NCI-H526 (cell line): ENCODE data around the gene SEC23IP.
A peak's percentile ranks its signal among the peaks of the same experiment; 100 is the strongest.
"Not testable (repeated sequence)": the region's sequence is repeated elsewhere in the genome, so short reads cannot be mapped to it uniquely, and the experiment has no call there.

Experiments
- DNase-seq, 2 experiments: peaks; one replicate each; lab custom pipeline; 2025; lab: John Stamatoyannopoulos, UW

The SEC23IP gene

GRCh38 chr10:119892188-119893065 lies at the start of gene SEC23IP:
SEC23IP (plus strand) TSS chr10:119892730; CDS start chr10:119892783, 53 bp downstream.
- peak; percentile 82 to 92 for DNase-seq

GRCh38 chr10:119845656-119846055 lies 46.9 kb upstream of the SEC23IP start:
- DNase-seq = no peak

- DNase-seq = no peak
These were observed 43.3 kb upstream of the SEC23IP start for GRCh38 chr10:119849031-119849789.

DNA sequence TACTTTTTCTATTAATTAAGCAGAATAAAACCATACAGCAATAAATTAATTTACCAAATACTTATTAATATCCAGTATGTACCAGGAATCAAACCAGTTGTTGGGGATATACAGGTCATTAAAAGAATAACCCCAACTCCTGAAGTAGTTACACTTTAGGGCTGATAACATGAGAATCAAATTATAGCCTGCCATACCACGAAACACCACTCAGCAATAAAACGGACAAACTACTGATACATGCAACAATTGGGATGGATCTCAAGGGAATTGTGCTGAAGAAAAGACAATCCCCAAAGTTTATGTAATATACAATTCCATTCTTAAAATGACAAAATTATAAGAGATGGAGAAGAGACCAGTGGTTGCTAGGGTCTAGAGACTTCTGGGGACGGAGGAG lies 42.6 kb upstream of the SEC23IP start:
- DNase-seq = no peak

DNA sequence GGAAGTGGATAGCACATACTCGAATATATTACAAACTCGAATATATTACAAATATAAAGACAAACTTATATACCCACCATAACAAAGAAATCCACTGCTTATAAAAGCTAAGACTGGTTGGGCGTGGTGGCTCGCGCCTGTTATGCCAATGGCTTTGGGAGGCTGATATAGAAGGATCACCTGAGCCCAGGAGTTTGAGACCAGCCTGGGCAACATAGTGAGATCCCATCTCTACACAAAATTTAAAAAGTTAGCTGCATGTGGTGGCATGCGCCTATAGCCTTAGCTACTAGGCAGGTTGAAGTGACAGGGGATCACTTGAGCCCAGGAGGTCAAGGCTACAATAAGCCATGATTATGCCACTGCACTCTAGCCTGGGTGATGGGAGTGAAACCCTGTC lies 40.3 kb upstream of the SEC23IP start:
- no peak for DNase-seq

DNA sequence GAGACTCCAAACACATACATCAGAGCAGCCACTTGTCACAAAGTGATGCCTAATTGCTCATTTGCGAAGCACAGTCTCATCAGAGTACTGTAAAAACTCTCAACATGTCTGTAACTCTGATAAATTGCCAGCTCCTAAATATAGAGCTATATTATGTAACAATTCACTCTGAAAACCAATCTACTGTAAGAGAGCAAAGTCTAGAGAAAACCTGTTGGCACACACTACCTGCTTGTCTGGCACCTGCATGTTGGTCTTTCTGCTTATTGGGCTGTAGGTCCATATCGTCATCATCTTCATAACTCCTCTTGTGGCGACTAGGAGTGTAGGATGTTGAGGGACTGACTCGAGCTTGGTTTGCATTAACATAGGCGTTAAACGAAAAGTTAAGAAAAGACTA lies 39.7 kb upstream of the SEC23IP start:
- DNase-seq = no peak

GRCh38 chr10:119853574-119853973 lies 39.0 kb upstream of the SEC23IP start:
- DNase-seq = no peak

GRCh38 chr10:119858063-119858462 lies 34.5 kb upstream of the SEC23IP start:
- DNase-seq = no peak

DNA sequence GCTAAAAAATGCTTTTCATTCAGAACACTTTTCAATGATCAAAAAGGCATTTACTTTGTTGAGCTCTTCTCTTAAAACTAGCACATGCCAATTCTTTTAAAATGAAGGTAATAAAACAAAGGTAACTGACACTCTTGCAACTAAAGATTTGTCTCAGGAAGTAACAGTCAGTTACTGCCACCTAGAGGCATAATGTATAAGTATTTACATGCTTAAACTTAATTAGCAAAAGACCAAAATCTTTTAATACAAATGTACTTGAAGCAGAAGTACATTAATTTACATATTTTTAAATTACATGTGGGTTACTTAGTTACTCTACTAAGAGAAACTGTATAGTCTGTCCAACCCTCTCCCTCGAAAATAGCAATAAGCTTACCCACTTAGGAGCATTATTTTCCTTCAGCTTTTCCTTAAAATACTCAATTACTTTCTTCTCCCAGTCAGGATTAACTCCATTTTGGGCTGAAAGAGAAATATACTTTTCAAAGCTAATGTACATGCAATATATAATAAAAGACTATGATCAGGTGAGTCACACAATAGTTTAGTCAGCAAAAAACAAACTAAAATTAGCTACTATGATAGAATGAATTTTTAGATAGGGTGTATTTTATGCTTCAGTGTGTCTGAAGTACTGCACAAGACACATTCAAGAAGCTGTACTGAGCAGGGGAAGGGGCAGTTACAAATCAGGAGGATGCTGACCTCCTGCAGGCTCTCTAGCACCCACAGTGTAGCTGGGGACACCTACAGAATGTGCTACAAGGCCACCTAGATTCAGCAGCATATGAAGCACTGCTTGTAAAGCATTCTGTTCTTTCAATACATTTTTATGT lies 32.9 kb upstream of the SEC23IP start:
- DNase-seq = peak; percentile 14 to 41

- DNase-seq = peak in 1 of 2 experiments; percentile 26
These were observed 31.5 kb upstream of the SEC23IP start for GRCh38 chr10:119860866-119861607.

- no peak for DNase-seq
These were observed 30.0 kb upstream of the SEC23IP start for GRCh38 chr10:119862524-119862923.

DNA sequence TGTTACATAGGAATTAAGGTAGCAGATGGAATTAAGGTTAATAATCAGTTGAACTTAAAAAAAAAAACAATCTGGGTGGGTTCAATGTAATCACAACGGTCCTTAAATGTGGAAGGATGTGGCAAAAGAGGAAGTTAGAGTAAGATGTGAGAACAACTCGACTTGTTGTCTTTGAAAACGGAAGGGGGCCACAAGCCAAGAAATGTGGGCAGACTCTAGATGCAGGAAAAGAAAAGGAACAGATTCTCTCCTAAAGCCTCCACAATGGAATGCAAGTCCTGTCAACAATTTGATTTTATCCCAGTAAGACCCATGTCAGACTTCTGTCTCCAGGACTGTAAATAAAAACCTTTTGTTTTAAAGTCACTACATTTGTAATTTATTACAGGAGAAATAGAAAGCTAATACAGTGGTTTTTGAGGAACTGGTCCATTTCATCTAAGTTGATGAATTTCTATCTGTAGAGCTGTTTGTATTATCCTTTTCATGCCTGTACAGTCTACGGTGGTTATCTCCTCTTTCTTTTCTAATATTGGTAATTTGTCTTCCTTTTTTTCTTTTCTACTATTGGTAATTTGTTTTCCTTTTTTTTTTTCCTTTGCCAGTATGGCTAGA lies 28.5 kb upstream of the SEC23IP start:
- DNase-seq = no peak

GRCh38 chr10:119865699-119866240 lies 26.8 kb upstream of the SEC23IP start:
- DNase-seq = no peak

GRCh38 chr10:119867317-119867716 lies 25.2 kb upstream of the SEC23IP start:
- DNase-seq = no peak

GRCh38 chr10:119869398-119869797 lies 23.1 kb upstream of the SEC23IP start:
- DNase-seq = not testable (repeated sequence)

DNA sequence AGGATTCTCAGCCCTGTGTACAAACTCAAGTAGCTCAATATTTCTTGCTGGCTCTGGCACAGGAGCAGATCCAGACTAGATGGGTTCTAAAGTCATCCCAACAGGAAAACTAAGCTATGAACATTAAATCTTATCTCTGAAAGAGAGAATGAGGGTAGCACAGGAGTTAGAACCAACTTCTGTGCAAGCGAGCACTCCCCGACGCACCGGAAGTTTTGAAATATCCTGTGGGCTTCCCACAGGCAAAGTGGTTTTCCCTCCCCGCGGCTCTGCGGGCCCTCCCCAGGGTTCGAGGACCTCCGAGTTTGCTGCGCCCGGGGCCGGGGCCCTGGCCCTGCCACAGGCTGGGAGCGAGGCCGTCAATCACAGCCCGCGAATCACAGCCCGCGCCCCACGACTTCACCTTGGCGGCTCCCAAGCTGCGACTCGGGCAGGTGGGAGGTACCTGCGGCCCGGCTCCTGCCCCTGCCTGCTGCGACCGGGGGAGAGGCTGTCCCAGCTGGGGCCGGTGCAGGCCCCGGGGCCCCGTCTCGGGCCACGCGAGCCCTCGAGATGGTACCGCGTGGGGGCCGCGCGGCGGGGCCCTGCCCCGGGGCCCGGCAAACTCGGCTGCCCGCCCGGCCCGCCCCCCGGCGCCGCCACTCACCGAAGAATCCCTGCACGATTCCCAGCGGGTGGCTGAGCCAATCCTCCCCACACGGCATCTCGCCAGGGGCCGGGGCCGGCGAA lies 20.5 kb upstream of the SEC23IP start:
- DNase-seq = peak in 1 of 2 experiments; percentile 48

DNA sequence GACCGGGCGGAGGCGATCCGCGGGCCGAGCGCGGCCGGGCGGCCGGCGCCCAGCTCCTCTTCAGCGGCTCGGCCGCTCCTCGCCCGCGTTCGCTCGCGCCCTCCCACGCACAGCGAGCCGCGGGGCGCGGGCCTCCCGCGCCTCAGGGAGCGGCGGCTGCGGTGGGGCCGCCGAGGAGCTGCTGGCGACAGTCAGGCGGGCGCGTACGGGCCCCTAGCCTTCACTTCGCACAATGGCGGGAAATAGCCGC lies 20.0 kb upstream of the SEC23IP start, which contains the start of gene MCMBP:
MCMBP (minus strand) TSS at position 234 of the 250 bp plus-strand sequence. CDS start 259 bp downstream, outside the sequence.
- DNase-seq = peak in 1 of 2 experiments; percentile 50

GRCh38 chr10:119872860-119873681 lies 19.5 kb upstream of the SEC23IP start:
- peak; percentile 50 to 84 for DNase-seq

- DNase-seq = no peak
These were observed 14.0 kb upstream of the SEC23IP start for GRCh38 chr10:119878524-119878923.
